Motor neuron (in vitro differentiated cells): ENCODE data around the gene LHFPL6. TPM values are rescaled to one million over a fixed set of nuclear protein-coding genes. Genes with fewer than 3 reads are reported as not detected.
A peak's percentile ranks its signal among the peaks of the same experiment; 100 is the strongest.
"Not testable (repeated sequence)": the region's sequence is repeated elsewhere in the genome, so short reads cannot be mapped to it uniquely, and the experiment has no call there.

ENCODE experiments used
- ATAC-seq, 8 experiments: fragments of 200-7000 bp; cut with Tn5 transposase; replicated peaks in 6 of 8; 2 replicates each; pipeline ENCODE4 v1.8.0; 2021; ENCODE audit warnings: mild to moderate bottlenecking in 8 of 8, moderate library complexity in 8 of 8
- H3K27ac ChIP-seq, 2 donors: fragments of 250-450 bp; sonication (Bioruptor Pico); 2 replicates each; pipeline ENCODE4 v1.9.0; 2021; ENCODE audit warnings: antibody characterized with exemption in 2 of 2, mild to moderate bottlenecking in 2 of 2, moderate library complexity in 1 of 2
- H3K4me1 ChIP-seq, 2 donors: fragments of 250-450 bp; sonication (Bioruptor Pico); replicated peaks in 1 of 2; 2 replicates each; pipeline ENCODE4 v1.6.1; 2021; ENCODE audit warnings: antibody characterized with exemption in 2 of 2, mild to moderate bottlenecking in 2 of 2, moderate library complexity in 1 of 2
- H3K4me3 ChIP-seq, 5 donors: fragments of 250-450 bp; sonication (Bioruptor Pico); 2 replicates each; pipeline ENCODE4 v1.9.0; 2021; ENCODE audit warnings: antibody characterized with exemption in 5 of 5, mild to moderate bottlenecking in 5 of 5, moderate library complexity in 4 of 5
- WGBS, 10 experiments: fragments of 450-650 bp; shearing (Covaris generic); methylation state at CpG; one replicate each; pipeline ENCODE4 v1.0.0; 2022; 5-methylcytosine and 5-hydroxymethylcytosine counted together
- in situ Hi-C, 9 experiments: fragments of 400-800 bp; cut with MboI; loops; one replicate each; pipeline ENCODE4 v1.15.0; 2021; ENCODE audit warnings: low sequenced_read_pairs in 9 of 9, low pct_unique_long_range_greater_than_20kb in 2 of 9; ENCODE audit not compliant: unreplicated experiment in 9 of 9
- total RNA-seq, 8 experiments: library from RNA; unstranded; fragments of 300-600 nt; gene quantifications; 2 replicates each; pipeline versions ENCODE4 v1.2.3 to v1.2.4, GENCODE V29; 2022

Gene LHFPL6
- total RNA-seq, 8 experiments from 2014 or later, result 6.0 to 143 (median 12.0) TPM

GRCh38 chr13:39363382-39363772 is 239.6 kb downstream of the LHFPL6 start:
- WGBS, 10 experiments, result 0 to 100% (median 80%) methylated on average over 1 to 4 of the region's 4 CpGs; no CpG with 5 or more reads in 1 of the 10 experiments
- in situ Hi-C loops, result no loop called here
- H3K27ac ChIP-seq, result no peak overlapping the region
- H3K4me3 ChIP-seq, result no peak overlapping the region
- peak in 1 of 8 experiments; percentile 21 for ATAC-seq
- H3K4me1 ChIP-seq, result peaks cover 0 to 11% of the 10 kb centered on the region in 2 donors

GRCh38 chr13:39362652-39363381 is 240.2 kb downstream of the LHFPL6 start:
- no peak overlapping the region for H3K27ac ChIP-seq
- in situ Hi-C loops, result no loop called here
- H3K4me1 ChIP-seq, result peaks cover 0 to 11% of the 10 kb centered on the region in 2 donors
- ATAC-seq, result no peak
- H3K4me3 ChIP-seq, result no peak overlapping the region
- 0 to 100% (median 56%) methylated on average over 1 to 4 of the region's 5 CpGs for WGBS, 10 experiments

- ATAC-seq, result no peak
- Histone ChIP-seq H3K4me1 (peaks cover 11% of the 10 kb centered on the region in 2 donors), H3K27ac (no peak overlapping the region), H3K4me3 (no peak overlapping the region)
- in situ Hi-C loops, result no loop called here
- WGBS, 10 experiments, result 0 to 100% (median 71%) methylated on average over 1 of the region's 1 CpG; no CpG with 5 or more reads in 4 of the 10 experiments
Observed at GRCh38 chr13:39353988-39354387, 249.0 kb downstream of the LHFPL6 start.

GRCh38 chr13:39350461-39350881 is 252.5 kb downstream of the LHFPL6 start:
- in situ Hi-C loops, result no loop called here
- no peak overlapping the region for H3K4me3 ChIP-seq
- 0 to 100% (median 37%) methylated on average over 1 to 3 of the region's 3 CpGs; no CpG with 5 or more reads in 1 of the 10 experiments for WGBS, 10 experiments
- H3K27ac ChIP-seq, result no peak overlapping the region
- peak in 5 of 8 experiments; percentile 18 to 70 (median 47) for ATAC-seq
- peaks cover 19 to 23% of the 10 kb centered on the region in 2 donors for H3K4me1 ChIP-seq

GRCh38 chr13:39349391-39349960 is 253.5 kb downstream of the LHFPL6 start:
- in situ Hi-C loops, result no loop called here
- H3K4me3 ChIP-seq, result no peak overlapping the region
- no peak for ATAC-seq
- WGBS, 10 experiments, result 71 to 100% (median 87%) methylated on average over 1 to 6 of the region's 6 CpGs; no CpG with 5 or more reads in 2 of the 10 experiments
- no peak overlapping the region for H3K27ac ChIP-seq
- H3K4me1 ChIP-seq, result peaks cover 19 to 23% of the 10 kb centered on the region in 2 donors

GRCh38 chr13:39347926-39348901 is 254.8 kb downstream of the LHFPL6 start:
- no peak overlapping the region for H3K4me3 ChIP-seq
- H3K4me1 ChIP-seq, result peaks cover 19 to 23% of the 10 kb centered on the region in 2 donors
- in situ Hi-C loops, result no loop called here
- peak in 6 of 8 experiments; percentile 20 to 89 (median 82) for ATAC-seq
- H3K27ac ChIP-seq, result no peak overlapping the region
- WGBS, 10 experiments, result 28 to 90% (median 75%) methylated on average over 1 to 8 of the region's 9 CpGs; no CpG with 5 or more reads in 1 of the 10 experiments

- in situ Hi-C loops, result no loop called here
- 88 to 97% (median 94%) methylated on average over 3 to 5 of the region's 5 CpGs; no CpG with 5 or more reads in 2 of the 10 experiments for WGBS, 10 experiments
- Histone ChIP-seq H3K27ac (no peak overlapping the region), H3K4me3 (no peak overlapping the region), H3K4me1 (peaks cover 24 to 26% of the 10 kb centered on the region in 2 donors)
- ATAC-seq, result no peak
Observed at GRCh38 chr13:39345982-39346381, 257.0 kb downstream of the LHFPL6 start.

- WGBS, 10 experiments, result 0 to 100% (median 11%) methylated on average over 1 of the region's 1 CpG; no CpG with 5 or more reads in 3 of the 10 experiments
- in situ Hi-C loops, result no loop called here
- peak in 5 of 8 experiments; percentile 23 to 82 (median 77) for ATAC-seq
- H3K27ac ChIP-seq, result no peak overlapping the region
- H3K4me3 ChIP-seq, result no peak overlapping the region
- peaks cover 6 to 8% of the 10 kb centered on the region in 2 donors for H3K4me1 ChIP-seq
Observed at GRCh38 chr13:39341251-39341650, 261.7 kb downstream of the LHFPL6 start.

- H3K27ac ChIP-seq, in situ Hi-C loops, H3K4me1 ChIP-seq, ATAC-seq, H3K4me3 ChIP-seq: not testable (repeated sequence)
- 69 to 100% (median 94%) methylated on average over 1 to 6 of the region's 6 CpGs; no CpG with 5 or more reads in 1 of the 10 experiments for WGBS, 10 experiments
Observed at GRCh38 chr13:39338114-39338513, 264.9 kb downstream of the LHFPL6 start.

GRCh38 chr13:39336937-39337336 is 266.1 kb downstream of the LHFPL6 start:
- no peak overlapping the region for H3K27ac ChIP-seq
- H3K4me1 ChIP-seq, result peaks cover 6% of the 10 kb centered on the region in 2 donors
- peak in 1 of 8 experiments; percentile 60 for ATAC-seq
- H3K4me3 ChIP-seq, result no peak overlapping the region
- in situ Hi-C loops, result no loop called here

- WGBS, 10 experiments, result 14 to 100% (median 65%) methylated on average over 1 to 4 of the region's 4 CpGs; no CpG with 5 or more reads in 1 of the 10 experiments
- no peak for ATAC-seq
- in situ Hi-C loops, result no loop called here
- peaks cover 3 to 5% of the 10 kb centered on the region in 2 donors for H3K4me1 ChIP-seq
- no peak overlapping the region for H3K27ac ChIP-seq
- H3K4me3 ChIP-seq, result no peak overlapping the region
Observed at GRCh38 chr13:39336207-39336606, 266.8 kb downstream of the LHFPL6 start.

GRCh38 chr13:39335721-39336120 is 267.3 kb downstream of the LHFPL6 start:
- 60 to 100% (median 89%) methylated on average over 1 to 3 of the region's 3 CpGs for WGBS, 10 experiments
- Histone ChIP-seq H3K4me1 (peaks cover under 1 to 3% of the 10 kb centered on the region in 2 donors), H3K27ac (no peak overlapping the region), H3K4me3 (no peak overlapping the region)
- no peak for ATAC-seq
- in situ Hi-C loops, result no loop called here
